Measurements from ENCODE around the gene ANGEL1. TPM values are rescaled to one million over a fixed set of nuclear protein-coding genes. Genes with fewer than 3 reads are reported as not detected.

ANGEL1 gene
- total RNA-seq, 2 donors from 2014 or later, result 10.7 to 15.3 TPM

DNA sequence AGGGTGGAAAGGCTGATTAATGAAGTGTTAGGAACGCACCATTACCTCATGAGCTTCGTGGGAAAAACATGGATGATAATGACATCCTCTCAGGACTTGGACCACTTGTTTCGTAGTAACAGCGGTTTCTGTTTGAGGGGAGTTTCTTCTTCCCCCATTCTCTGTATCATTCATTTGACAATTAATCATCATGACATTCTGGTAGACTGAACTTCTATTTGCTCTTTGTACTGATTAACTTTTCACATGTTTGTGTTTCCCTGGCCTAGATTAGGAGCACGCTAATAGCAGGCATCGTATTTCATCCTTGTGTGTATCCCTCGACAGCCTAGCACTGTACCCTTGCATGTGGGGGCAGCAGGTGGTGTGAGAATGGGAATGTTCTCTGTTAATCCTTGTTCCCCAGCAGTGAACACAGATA, 21.6 kb upstream of the ANGEL1 start:
- Histone ChIP-seq H3K4me3 (no peak overlapping the region), H3K9ac (ENCODE audit: low read depth in 2 of 2, low read length in 2 of 2) (no peak overlapping the region), H3K4me1 (no peaks in the 10 kb centered on the region), H3K27me3 (no peaks in the 10 kb centered on the region), H3K9me3 (no peaks in the 10 kb centered on the region), H3K36me3 (no peaks in the 10 kb centered on the region), H3K27ac (no peak overlapping the region)
- TF ChIP-seq, protein P1, sequence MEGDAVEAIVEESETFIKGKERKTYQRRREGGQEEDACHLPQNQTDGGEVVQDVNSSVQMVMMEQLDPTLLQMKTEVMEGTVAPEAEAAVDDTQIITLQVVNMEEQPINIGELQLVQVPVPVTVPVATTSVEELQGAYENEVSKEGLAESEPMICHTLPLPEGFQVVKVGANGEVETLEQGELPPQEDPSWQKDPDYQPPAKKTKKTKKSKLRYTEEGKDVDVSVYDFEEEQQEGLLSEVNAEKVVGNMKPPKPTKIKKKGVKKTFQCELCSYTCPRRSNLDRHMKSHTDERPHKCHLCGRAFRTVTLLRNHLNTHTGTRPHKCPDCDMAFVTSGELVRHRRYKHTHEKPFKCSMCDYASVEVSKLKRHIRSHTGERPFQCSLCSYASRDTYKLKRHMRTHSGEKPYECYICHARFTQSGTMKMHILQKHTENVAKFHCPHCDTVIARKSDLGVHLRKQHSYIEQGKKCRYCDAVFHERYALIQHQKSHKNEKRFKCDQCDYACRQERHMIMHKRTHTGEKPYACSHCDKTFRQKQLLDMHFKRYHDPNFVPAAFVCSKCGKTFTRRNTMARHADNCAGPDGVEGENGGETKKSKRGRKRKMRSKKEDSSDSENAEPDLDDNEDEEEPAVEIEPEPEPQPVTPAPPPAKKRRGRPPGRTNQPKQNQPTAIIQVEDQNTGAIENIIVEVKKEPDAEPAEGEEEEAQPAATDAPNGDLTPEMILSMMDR (IDR thresholded peaks at IDR 0.05), result no peak
- intact Hi-C loops (cut with DNase I), result no loop called here
- no peak for DNase-seq

DNA sequence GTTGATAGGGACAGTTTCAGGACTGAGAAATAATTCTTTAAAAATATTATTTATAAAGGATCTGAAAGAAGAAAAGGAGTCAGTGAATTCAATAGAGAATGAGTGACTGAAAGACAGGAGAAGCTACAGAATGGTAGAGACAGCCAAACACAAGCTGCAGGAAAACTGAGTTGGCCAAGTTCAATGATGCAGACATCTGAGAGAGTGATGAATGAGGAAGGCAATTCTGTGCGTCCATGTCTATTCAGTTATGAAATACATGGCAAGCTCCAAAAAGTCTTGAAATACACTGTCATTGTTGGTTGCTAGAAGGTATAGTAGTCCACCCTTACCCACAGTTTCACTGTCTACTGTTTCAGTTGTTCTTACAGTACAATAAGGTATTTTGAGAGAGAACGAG, 20.3 kb upstream of the ANGEL1 start:
- intact Hi-C loops (cut with DNase I), result no loop called here
- Histone ChIP-seq H3K4me1 (no peaks in the 10 kb centered on the region), H3K36me3 (no peaks in the 10 kb centered on the region), H3K27ac (no peak overlapping the region), H3K9me3 (no peaks in the 10 kb centered on the region), H3K4me3 (no peak overlapping the region), H3K9ac (ENCODE audit: low read depth in 2 of 2, low read length in 2 of 2) (no peak overlapping the region), H3K27me3 (no peaks in the 10 kb centered on the region)
- DNase-seq, result no peak
- TF ChIP-seq, protein P1 (IDR thresholded peaks at IDR 0.05), result no peak

DNA sequence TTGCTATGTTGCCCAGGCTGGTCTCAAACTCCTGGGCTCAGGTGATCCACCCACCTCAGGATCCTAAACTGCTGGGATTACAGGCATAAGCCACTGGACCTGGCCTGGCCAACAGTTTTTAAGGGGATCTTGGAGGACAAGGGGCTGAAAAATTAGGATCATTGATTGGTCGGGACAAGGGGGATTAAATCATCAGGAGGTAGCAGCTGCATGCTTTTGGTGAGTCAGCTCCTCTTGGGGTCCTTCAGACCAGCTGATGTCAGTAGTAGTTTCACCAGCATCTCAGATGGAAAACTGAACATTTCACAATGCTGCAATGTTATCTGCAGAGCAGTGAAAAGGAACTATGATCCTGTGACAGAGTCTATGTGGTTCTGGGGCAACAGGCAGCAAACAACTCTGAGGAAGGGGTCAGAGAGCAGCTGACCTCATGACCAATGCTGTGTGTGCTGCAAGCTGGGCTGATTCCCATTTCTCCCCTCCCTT, 19.9 kb upstream of the ANGEL1 start:
- H3K36me3 ChIP-seq, result no peaks in the 10 kb centered on the region
- H3K27ac ChIP-seq, result no peak overlapping the region
- no peak for DNase-seq
- H3K9ac ChIP-seq (ENCODE audit: low read depth in 2 of 2, low read length in 2 of 2), result no peak overlapping the region
- no peaks in the 10 kb centered on the region for H3K9me3 ChIP-seq
- no peaks in the 10 kb centered on the region for H3K27me3 ChIP-seq
- TF ChIP-seq, protein P1 (IDR thresholded peaks at IDR 0.05), result no peak
- H3K4me1 ChIP-seq, result no peaks in the 10 kb centered on the region
- H3K4me3 ChIP-seq, result no peak overlapping the region
- intact Hi-C loops (cut with DNase I), result no loop called here

DNA sequence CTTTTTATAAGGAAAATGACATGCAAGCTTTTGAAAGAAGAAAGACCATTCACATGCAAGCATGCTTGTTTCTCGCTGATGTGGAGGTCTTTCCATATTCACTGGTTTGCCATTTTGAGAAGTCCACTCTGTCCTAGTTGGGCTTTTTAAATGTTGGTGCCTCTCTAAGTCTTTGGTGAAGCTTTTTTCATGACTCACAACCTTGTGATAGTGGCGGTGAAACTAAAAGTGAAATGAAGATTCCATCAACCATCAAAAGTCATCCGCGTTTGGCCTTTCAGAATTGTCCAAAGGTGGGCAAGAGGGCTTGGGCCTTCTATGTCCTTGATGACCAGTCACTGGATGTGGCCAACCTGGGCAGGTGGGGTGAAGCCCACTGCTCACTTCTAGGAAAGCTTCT, 17.9 kb upstream of the ANGEL1 start:
- H3K4me3 ChIP-seq, result no peak overlapping the region
- H3K9me3 ChIP-seq, result no peaks in the 10 kb centered on the region
- H3K4me1 ChIP-seq, result no peaks in the 10 kb centered on the region
- TF ChIP-seq, protein P1 (IDR thresholded peaks at IDR 0.05), result no peak
- DNase-seq, result no peak
- no peaks in the 10 kb centered on the region for H3K36me3 ChIP-seq
- H3K9ac ChIP-seq (ENCODE audit: low read depth in 2 of 2, low read length in 2 of 2), result no peak overlapping the region
- intact Hi-C loops (cut with DNase I), result no loop called here
- H3K27ac ChIP-seq, result no peak overlapping the region
- no peaks in the 10 kb centered on the region for H3K27me3 ChIP-seq

DNA sequence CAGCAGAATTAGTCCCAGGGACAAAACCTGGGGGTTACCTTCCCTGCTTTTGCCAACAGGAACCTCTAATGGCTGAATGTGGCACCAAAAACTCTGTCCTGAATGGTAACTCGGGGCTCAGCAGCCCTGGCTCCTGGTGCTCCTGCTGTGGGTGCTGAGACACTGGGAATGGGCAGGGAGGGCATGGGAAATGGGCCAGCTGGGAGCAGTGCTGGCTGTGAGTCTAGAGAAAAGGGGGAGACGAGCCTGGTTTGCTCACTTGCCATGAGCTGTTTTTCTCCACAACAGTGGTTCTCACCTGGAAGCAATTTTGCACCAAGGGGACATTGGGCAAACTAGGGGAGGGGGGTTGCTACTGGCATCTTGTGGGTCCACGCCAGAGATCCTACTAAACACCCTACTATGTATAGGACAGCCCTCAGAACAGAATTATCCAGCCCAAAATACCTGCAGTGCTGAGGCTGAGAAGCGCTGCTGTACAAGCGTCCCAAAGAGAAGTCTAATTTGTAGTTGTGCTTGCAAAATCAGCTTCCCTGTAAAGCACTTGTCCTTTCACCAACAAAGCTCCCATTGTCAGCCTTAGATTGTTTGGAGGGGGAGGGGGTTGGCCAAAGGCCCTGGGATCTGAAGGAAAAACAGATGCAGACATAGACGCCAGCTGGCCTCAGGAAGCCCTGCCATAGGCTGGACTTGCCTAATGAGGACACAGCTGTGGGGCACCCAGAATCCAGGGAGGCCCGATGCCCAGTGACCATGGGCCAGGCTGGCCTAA, 17.2 kb upstream of the ANGEL1 start:
- Histone ChIP-seq H3K4me1 (no peaks in the 10 kb centered on the region), H3K27ac (no peak overlapping the region), H3K9ac (ENCODE audit: low read depth in 2 of 2, low read length in 2 of 2) (no peak overlapping the region), H3K36me3 (no peaks in the 10 kb centered on the region), H3K9me3 (no peaks in the 10 kb centered on the region), H3K4me3 (no peak overlapping the region), H3K27me3 (no peaks in the 10 kb centered on the region)
- no peak for DNase-seq
- TF ChIP-seq, protein P1 (IDR thresholded peaks at IDR 0.05), result no peak
- intact Hi-C loops (cut with DNase I), result no loop called here
